ENCODE data around the gene APOF. TPM values are rescaled to one million over a fixed set of nuclear protein-coding genes. Genes with fewer than 3 reads are reported as not detected.
A peak's percentile ranks its signal among the peaks of the same experiment; 100 is the strongest.
"Not testable (repeated sequence)": the region's sequence is repeated elsewhere in the genome, so short reads cannot be mapped to it uniquely, and the experiment has no call there.

The APOF gene
- total RNA-seq, 1 donor from 2014 or later: not detected

GRCh38 chr12:56358836-56359532 is 3.7 kb downstream of the APOF start:
- Mint-ChIP-seq H3K27ac (peak overlapping the region; percentile 79), H3K9me3 (no peaks in the 10 kb centered on the region), H3K4me3 (ENCODE audit: low read depth) (peak overlapping the region; percentile 89), H3K36me3 (ENCODE audit: low read depth) (peaks cover 20% of the 10 kb centered on the region), H3K4me1 (ENCODE audit: low read depth) (peaks cover 24% of the 10 kb centered on the region), H3K27me3 (ENCODE audit: low read depth) (no peaks in the 10 kb centered on the region)
- DNase-seq (ENCODE audit: low spot score): no peak
- intact Hi-C loops (cut with micrococcal nuclease): no loop called here

- DNase-seq (ENCODE audit: low spot score): no peak
- intact Hi-C loops (cut with micrococcal nuclease): no loop called here
- Mint-ChIP-seq H3K9me3 (no peaks in the 10 kb centered on the region), H3K36me3 (ENCODE audit: low read depth) (peaks cover 60% of the 10 kb centered on the region), H3K27ac (no peak overlapping the region), H3K4me3 (ENCODE audit: low read depth) (no peak overlapping the region), H3K4me1 (ENCODE audit: low read depth) (no peaks in the 10 kb centered on the region), H3K27me3 (ENCODE audit: low read depth) (no peaks in the 10 kb centered on the region)
Measured at GRCh38 chr12:56351325-56351724, 11.3 kb downstream of the APOF start.

GRCh38 chr12:56350662-56351061 is 12.0 kb downstream of the APOF start:
- Mint-ChIP-seq H3K9me3 (no peaks in the 10 kb centered on the region), H3K4me1 (ENCODE audit: low read depth) (no peaks in the 10 kb centered on the region), H3K36me3 (ENCODE audit: low read depth) (peaks cover 60% of the 10 kb centered on the region), H3K27ac (no peak overlapping the region), H3K27me3 (ENCODE audit: low read depth) (no peaks in the 10 kb centered on the region), H3K4me3 (ENCODE audit: low read depth) (no peak overlapping the region)
- intact Hi-C loops (cut with micrococcal nuclease): no loop called here
- DNase-seq (ENCODE audit: low spot score): no peak

- intact Hi-C loops (cut with micrococcal nuclease): no loop called here
- no peak for DNase-seq (ENCODE audit: low spot score)
- Mint-ChIP-seq H3K27me3 (ENCODE audit: low read depth) (no peaks in the 10 kb centered on the region), H3K9me3 (no peaks in the 10 kb centered on the region), H3K27ac (no peak overlapping the region), H3K36me3 (ENCODE audit: low read depth) (peaks cover 51% of the 10 kb centered on the region), H3K4me1 (ENCODE audit: low read depth) (no peaks in the 10 kb centered on the region), H3K4me3 (ENCODE audit: low read depth) (no peak overlapping the region)
Measured at GRCh38 chr12:56348776-56349175, 13.9 kb downstream of the APOF start.

- intact Hi-C loops (cut with micrococcal nuclease): not testable (repeated sequence)
Measured at GRCh38 chr12:56347255-56347654, 15.4 kb downstream of the APOF start.

GRCh38 chr12:56346675-56347074 is 16.0 kb downstream of the APOF start:
- Mint-ChIP-seq H3K4me1 (ENCODE audit: low read depth) (no peaks in the 10 kb centered on the region), H3K27me3 (ENCODE audit: low read depth) (no peaks in the 10 kb centered on the region), H3K4me3 (ENCODE audit: low read depth) (no peak overlapping the region), H3K36me3 (ENCODE audit: low read depth) (peaks cover 63% of the 10 kb centered on the region), H3K9me3 (no peaks in the 10 kb centered on the region), H3K27ac (no peak overlapping the region)
- intact Hi-C loops (cut with micrococcal nuclease): no loop called here
- no peak for DNase-seq (ENCODE audit: low spot score)

More at GRCh38 chr12:56347255-56347654, 15.4 kb downstream of the APOF start:
- not testable (repeated sequence) for H3K27me3 Mint-ChIP-seq (ENCODE audit: low read depth); H3K4me1 Mint-ChIP-seq (ENCODE audit: low read depth); H3K4me3 Mint-ChIP-seq (ENCODE audit: low read depth); H3K27ac Mint-ChIP-seq; DNase-seq (ENCODE audit: low spot score); H3K9me3 Mint-ChIP-seq
- H3K36me3 Mint-ChIP-seq (ENCODE audit: low read depth): peaks cover 62% of the 10 kb centered on the region

GRCh38 chr12:56342290-56342689 is 20.4 kb downstream of the APOF start:
- Mint-ChIP-seq H3K4me1 (ENCODE audit: low read depth) (peaks cover 24% of the 10 kb centered on the region), H3K36me3 (ENCODE audit: low read depth) (peaks cover 55% of the 10 kb centered on the region)
- H3K27me3 Mint-ChIP-seq (ENCODE audit: low read depth); H3K9me3 Mint-ChIP-seq; H3K4me3 Mint-ChIP-seq (ENCODE audit: low read depth); intact Hi-C loops (cut with micrococcal nuclease); H3K27ac Mint-ChIP-seq; DNase-seq (ENCODE audit: low spot score): not testable (repeated sequence)

- peaks cover 28% of the 10 kb centered on the region for H3K4me1 Mint-ChIP-seq (ENCODE audit: low read depth)
- peaks cover 51% of the 10 kb centered on the region for H3K36me3 Mint-ChIP-seq (ENCODE audit: low read depth)
- DNase-seq (ENCODE audit: low spot score): no peak
- no peak overlapping the region for H3K4me3 Mint-ChIP-seq (ENCODE audit: low read depth)
- H3K9me3 Mint-ChIP-seq: no peaks in the 10 kb centered on the region
- intact Hi-C loops (cut with micrococcal nuclease): no loop called here
- no peak overlapping the region for H3K27ac Mint-ChIP-seq
- no peaks in the 10 kb centered on the region for H3K27me3 Mint-ChIP-seq (ENCODE audit: low read depth)
Measured at GRCh38 chr12:56341616-56342015, 21.0 kb downstream of the APOF start.

- Mint-ChIP-seq H3K27me3 (ENCODE audit: low read depth) (no peaks in the 10 kb centered on the region), H3K36me3 (ENCODE audit: low read depth) (peaks cover 39% of the 10 kb centered on the region)
- no peak for DNase-seq (ENCODE audit: low spot score)
Measured at GRCh38 chr12:56339158-56339422, 23.6 kb downstream of the APOF start.

GRCh38 chr12:56338308-56339157 is 24.1 kb downstream of the APOF start, which contains the start of gene IL23A:
TSS of gene IL23A (plus strand) at chr12:56338884. CDS start at chr12:56339045, 161 bp downstream.
- Mint-ChIP-seq H3K27ac (peak within 1 kb of the TSS; percentile 99), H3K9me3 (no peaks in the 10 kb centered on the region), H3K36me3 (ENCODE audit: low read depth) (peaks cover 35% of the 10 kb centered on the region), H3K4me3 (ENCODE audit: low read depth) (peak within 1 kb of the TSS; percentile 88), H3K4me1 (ENCODE audit: low read depth) (peaks cover 33% of the 10 kb centered on the region), H3K27me3 (ENCODE audit: low read depth) (no peaks in the 10 kb centered on the region)
- intact Hi-C loops (cut with micrococcal nuclease): loop anchor here (1.0 to 2.0 kb wide), 3 partner anchors 22 to 130 kb away; partner anchors contain the start of genes CS, SPRYD4 and STAT2
- peak; percentile 63 for DNase-seq (ENCODE audit: low spot score)

More at GRCh38 chr12:56339158-56339422, 23.6 kb downstream of the APOF start:
- H3K4me3 Mint-ChIP-seq (ENCODE audit: low read depth): peak overlapping the region; percentile 88
- peaks cover 33% of the 10 kb centered on the region for H3K4me1 Mint-ChIP-seq (ENCODE audit: low read depth)
- intact Hi-C loops (cut with micrococcal nuclease): loop anchor here (2.0 kb wide), 1 partner anchor 130 kb away; the partner anchor contains the start of gene SPRYD4
- H3K27ac Mint-ChIP-seq: peak overlapping the region; percentile 99
- no peaks in the 10 kb centered on the region for H3K9me3 Mint-ChIP-seq

- intact Hi-C loops (cut with micrococcal nuclease): loop anchor here (1.0 to 2.0 kb wide), 3 partner anchors 22 to 131 kb away; partner anchors contain the start of genes CS, SPRYD4 and STAT2
- H3K4me1 Mint-ChIP-seq (ENCODE audit: low read depth): peaks cover 40% of the 10 kb centered on the region
- no peaks in the 10 kb centered on the region for H3K27me3 Mint-ChIP-seq (ENCODE audit: low read depth)
- H3K9me3 Mint-ChIP-seq: no peaks in the 10 kb centered on the region
- peaks cover 29% of the 10 kb centered on the region for H3K36me3 Mint-ChIP-seq (ENCODE audit: low read depth)
- peak overlapping the region; percentile 50 for H3K4me3 Mint-ChIP-seq (ENCODE audit: low read depth)
- no peak for DNase-seq (ENCODE audit: low spot score)
- peak overlapping the region; percentile 99 for H3K27ac Mint-ChIP-seq
Measured at GRCh38 chr12:56337753-56338251, 24.9 kb downstream of the APOF start.

GRCh38 chr12:56336361-56337167 is 26.1 kb downstream of the APOF start:
- Mint-ChIP-seq H3K4me1 (ENCODE audit: low read depth) (peaks cover 44% of the 10 kb centered on the region), H3K4me3 (ENCODE audit: low read depth) (no peak overlapping the region), H3K36me3 (ENCODE audit: low read depth) (peaks cover 22% of the 10 kb centered on the region), H3K27ac (peak overlapping the region; percentile 45), H3K27me3 (ENCODE audit: low read depth) (no peaks in the 10 kb centered on the region), H3K9me3 (no peaks in the 10 kb centered on the region)
- no peak for DNase-seq (ENCODE audit: low spot score)
- intact Hi-C loops (cut with micrococcal nuclease): no loop called here
